OCI-LY1 (cell line): ENCODE results near the gene KCNN4.

Experiments
- CTCF ChIP-seq: fragments of 200-600 bp; sonication (generic), shearing (Covaris generic); IDR thresholded peaks from 2 replicates; pipeline ENCODE4 v1.5.1; 2017; ENCODE audit warnings: mild to moderate bottlenecking, antibody characterized with exemption, low read length, moderate library complexity, mixed read lengths
- EZH2 ChIP-seq: fragments of 200-600 bp; sonication (generic), shearing (Covaris generic); IDR thresholded peaks from 2 replicates; pipeline ENCODE4 v1.8.0; 2017; ENCODE audit warnings: borderline replicate concordance, mixed run types, mild to moderate bottlenecking, antibody characterized with exemption, low read length, moderate library complexity, mixed read lengths

- TF ChIP-seq CTCF (no peak), EZH2 (no peak)
Measured at GRCh38 chr19:43752287-43752875, 28.4 kb downstream of the KCNN4 start.
